GM18526 (cell line): ENCODE data around the gene SKA3.

Experiments
- POLR2A ChIP-seq: IDR thresholded peaks from 3 replicates; pipeline ENCODE4 v1.6.1; 2011; ENCODE audit not compliant: insufficient read length; ENCODE audit errors: extremely low read depth

Gene SKA3

DNA sequence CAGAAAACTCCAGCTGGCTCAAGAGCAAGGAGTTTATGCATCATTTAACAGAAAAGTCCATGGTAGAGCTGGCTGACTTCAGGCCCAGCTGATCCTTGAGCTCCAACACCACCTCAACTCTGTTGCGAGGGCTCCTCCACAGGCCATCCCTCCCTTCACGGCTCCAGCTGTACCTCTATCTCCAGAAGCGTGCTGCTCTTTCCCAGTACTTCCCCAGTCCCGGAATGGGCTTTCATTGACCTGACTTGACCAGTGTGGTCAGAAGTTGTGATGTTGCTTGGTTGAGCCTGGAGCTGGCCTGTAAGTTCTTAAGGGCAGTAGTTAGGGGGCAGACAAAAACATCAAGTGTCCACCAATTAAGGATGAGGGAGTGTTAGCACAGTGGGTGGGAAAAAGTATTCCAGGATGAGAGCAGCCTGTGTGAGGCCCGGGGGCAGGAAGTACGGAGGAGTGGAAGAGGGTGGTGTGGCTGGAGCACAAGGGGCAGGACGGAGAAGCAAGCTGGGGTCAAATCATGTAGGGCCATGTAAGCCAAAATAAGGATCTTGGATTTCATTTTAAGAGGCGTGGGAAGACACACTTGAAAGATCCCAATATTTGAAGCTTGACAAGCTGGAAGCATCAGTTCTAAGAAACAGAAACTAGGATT is 24.0 kb downstream of the SKA3 start:
- TF ChIP-seq POLR2A, result no peak

DNA sequence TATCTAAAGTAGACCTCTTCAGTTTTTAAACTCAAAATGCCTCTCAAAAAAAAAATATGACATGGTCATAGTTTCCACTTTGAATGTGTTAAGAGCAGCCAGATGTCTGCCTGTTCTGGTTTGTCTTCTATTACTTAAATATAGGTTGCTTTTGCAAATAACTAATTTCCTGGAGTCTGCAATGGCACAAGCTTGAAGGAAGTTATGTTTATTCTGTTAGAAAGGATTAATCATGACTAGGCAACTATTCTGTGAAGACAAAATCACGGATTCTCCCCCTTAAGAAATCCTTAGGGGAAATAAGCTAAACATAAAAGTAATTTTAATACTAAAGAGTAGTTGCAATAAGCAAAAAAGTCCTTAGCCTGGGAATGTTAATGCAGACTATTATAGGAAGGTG is 26.3 kb downstream of the SKA3 start:
- TF ChIP-seq POLR2A, result no peak

DNA sequence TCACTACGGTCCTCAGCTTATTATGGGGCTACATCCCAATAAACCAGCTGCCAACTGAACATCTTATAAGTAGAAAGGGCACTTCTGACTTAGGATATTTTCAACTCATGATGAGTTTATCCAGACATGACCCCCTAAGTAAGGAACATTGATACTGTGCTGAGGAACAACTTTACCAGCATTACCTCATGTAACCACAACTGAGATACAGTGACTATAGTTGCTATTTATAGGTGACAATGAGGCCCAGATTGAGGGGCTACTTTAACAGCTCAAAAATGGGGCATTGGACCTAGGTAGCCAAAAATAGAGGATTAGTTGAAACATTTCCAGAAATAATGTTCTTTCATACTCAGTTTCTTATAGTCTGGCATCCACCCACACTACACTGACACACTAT is 26.8 kb downstream of the SKA3 start:
- no peak for TF ChIP-seq POLR2A

DNA sequence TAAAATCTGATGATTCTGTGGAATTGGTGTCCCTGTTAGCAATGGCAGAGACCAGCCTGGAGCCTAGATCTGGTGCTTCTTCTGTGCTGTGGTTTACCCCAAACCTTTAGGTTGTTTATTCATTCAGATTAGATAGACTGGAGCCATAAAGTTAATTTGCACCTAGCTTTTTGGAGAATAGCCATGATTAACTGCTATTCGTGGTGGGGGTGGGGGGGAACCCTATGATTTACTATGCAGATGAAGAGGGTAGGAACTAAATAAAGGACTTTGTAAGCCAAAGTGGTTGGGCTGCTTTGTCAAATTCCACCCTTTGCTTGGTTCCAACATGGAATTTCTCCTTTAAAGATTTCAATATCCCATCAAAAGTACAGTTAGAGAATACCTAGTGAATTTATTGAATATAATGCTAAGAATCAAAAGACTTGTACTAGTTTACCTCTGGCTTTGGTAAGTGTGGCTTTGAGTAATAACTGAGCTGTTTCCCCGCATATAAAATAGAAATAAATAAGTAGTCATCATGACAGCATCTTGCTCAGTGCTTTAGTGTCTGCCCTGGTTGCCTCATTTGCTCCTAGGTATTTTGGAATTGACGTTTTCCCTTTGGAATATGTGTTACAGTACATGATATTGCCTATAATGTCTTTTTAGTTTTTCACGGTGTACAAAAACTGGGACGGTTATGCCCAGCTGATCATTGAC is 27.6 kb downstream of the SKA3 start:
- no peak for TF ChIP-seq POLR2A

DNA sequence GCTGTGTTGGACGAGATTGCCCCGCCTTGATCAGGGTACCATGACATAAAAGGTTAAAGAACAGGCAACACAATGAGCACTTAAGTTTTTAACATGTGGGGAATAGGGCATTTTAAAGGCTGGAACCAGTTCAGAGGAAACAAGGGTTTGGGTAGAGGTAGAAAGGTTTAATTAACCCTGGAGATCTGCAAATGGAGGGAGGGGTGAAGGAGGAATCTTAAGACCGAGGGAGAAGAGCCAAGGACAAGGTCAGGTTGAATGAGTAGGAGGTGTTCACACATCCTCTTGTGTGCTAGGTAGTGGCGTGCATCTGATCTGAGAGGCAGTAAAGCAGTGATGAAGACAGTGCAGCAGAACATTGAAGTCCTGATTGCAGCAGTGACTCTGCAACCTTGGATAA is 28.5 kb downstream of the SKA3 start:
- TF ChIP-seq POLR2A, result no peak

DNA sequence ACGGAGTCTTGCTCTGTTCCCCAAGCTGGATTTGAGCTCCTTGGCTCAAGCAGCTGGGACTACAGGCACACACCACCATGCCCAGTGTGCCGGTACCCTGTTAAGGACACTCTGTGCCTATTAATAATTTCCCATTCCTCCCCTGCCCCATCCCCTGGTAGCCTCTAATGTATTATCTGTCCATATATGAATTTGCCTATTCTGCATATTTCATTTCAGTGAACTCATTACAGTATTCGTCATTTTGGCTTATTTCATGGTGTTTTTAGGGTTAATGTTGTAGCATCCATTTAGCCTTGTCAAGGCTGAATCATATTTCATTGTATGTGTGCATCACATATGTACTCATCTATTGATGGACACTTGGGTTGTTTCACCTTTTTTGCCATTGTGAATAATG is 33.6 kb downstream of the SKA3 start:
- TF ChIP-seq POLR2A, result no peak

DNA sequence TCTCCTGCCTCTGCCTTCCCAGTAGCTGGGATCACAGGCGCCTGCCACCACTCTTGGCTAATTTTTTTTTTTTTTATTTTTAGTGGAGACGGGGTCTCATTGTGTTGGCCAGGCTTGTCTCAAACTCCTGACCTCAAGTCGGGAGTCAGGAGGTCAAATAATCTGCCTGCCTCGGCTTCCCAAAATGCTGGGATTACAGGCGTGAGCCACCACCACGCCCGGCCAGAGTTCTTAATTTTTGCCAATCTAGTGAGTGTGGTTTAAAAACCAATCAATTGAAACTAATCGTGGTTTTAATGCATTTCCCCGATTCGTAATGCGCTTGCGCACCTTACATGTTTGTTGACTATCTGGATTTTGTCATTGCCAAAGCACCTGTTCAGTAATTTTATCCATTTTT is 37.0 kb downstream of the SKA3 start:
- TF ChIP-seq POLR2A, result no peak

DNA sequence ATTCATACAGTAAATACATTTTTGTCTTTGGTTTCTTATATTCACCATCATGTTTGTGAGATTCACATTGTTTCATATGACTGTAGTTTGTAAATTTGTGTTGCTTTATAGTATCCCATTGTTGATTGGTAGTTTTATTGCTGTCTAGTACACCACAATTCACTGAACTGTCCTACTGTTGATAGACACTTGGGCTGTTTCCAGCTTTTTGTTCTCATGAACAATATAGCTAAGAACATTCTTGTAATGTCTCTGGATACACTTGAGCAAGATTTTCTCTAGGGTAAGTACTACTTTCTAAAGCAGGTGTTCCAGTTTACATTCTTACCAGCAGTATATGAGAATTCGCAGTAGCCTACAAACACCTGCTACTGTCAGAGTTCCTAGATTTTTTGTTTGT is 37.8 kb downstream of the SKA3 start:
- no peak for TF ChIP-seq POLR2A

DNA sequence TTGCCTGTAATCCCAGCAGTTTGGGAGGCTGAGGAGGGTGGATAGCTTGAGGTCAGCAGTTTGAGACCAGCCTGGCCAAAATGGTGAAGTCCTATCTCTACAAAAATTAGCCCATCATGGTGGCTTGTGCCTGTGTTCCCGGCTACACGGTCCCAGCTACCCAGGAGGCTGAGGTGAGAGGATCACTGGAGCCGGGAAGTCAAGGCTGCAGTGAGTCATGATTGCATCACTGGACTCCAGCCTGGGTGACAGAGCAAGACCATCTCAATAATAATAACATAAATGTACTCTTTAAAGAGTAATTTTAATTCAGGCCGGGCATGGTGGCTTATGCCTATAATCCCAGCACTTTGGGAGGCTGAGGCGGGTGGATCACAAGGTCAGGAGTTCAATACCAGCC is 38.7 kb downstream of the SKA3 start:
- no peak for TF ChIP-seq POLR2A

DNA sequence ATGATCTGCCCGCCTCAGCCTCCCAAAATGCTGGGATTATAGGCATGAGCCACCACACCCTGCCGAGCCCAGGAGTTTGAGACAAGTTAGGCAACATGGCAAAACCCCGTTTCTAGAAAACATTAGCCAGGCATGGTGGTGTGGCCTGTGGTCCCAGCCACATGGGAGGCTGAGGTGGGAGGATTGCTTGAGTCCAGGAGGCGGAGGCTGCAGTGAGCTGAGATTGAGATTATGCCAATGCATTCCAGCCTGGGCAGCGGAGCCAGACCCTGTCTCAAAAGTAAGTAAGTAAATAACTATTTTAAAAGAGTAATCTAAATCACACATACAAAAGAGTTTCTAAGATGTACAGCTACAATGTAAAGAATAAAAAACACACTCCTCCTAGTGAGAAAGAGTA is 41.9 kb downstream of the SKA3 start:
- no peak for TF ChIP-seq POLR2A

DNA sequence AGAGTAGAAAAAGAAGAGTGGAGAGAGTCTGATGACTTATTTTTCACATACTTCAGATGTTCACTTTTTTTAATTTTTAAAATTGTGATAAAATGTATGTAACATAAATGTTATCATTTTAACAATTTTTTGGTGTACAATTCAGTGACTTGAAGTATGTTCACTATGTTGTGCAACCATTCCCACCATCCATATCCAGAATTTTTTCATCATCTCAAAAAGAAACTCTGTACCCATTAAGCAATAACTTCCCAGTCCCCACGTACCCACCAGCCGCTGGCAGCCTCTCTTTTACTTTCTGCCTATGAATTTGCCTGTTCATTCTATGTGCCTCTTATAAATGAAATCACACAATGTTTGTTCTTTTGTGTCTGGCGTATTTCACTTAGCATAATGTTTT is 43.3 kb downstream of the SKA3 start:
- no peak for TF ChIP-seq POLR2A

DNA sequence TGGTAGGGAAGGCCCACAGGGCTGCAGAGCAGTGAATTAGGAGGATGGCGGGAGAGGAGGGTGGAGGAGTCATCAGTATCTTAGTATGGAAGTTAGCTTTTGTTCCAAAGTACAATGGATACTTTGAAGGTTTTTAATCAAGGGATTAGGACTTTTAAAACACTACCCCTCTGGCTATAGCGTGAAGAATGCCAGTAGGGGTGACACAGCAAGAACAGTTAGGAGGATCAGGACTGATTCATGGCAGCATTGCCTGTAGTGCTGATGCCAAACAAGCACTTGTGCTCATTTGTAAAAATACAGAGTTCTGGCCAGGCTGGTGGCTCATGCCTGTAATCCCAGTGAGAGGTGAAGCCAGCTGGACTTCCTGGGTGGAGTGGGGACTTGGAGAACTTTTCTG is 46.2 kb downstream of the SKA3 start:
- TF ChIP-seq POLR2A, result no peak

DNA sequence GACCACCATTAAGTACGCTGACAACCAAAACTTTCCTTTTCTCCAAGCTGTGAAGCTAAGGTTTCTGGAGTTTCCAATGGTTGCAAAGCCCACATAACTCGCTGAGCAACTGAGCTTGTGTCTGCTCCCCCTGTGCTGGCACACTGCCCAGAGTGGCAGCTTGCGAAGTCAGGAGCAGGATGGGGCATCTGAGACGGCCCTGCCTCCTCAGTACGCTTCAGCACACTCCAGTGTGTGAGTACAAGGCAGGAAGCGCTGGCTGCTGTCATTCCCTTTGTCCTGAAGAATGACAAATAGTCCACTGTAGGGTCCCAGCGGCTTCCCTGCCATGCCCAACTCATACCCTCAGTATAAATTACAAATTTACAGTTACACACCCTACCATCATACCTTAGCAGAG is 51.5 kb downstream of the SKA3 start:
- no peak for TF ChIP-seq POLR2A

DNA sequence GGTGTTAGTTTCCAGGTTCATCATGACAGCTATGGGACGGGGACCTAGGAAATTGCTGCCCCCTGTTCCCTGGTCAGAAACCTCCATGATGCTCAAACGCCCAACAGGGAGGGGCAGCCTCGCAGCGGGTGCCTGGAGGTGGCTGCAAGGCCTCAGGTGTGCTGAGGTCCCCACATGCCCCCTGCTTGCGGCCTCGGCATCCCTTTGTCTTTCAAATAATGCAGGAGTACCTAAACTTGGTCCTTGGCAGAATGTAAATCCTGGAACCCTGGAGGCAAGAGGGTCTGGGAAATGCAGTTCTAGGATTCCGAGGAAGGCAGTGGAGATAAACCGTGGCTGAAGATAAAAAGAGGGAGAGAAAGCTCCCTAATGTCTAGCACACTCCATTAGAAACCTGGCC is 52.4 kb downstream of the SKA3 start:
- TF ChIP-seq POLR2A, result no peak

DNA sequence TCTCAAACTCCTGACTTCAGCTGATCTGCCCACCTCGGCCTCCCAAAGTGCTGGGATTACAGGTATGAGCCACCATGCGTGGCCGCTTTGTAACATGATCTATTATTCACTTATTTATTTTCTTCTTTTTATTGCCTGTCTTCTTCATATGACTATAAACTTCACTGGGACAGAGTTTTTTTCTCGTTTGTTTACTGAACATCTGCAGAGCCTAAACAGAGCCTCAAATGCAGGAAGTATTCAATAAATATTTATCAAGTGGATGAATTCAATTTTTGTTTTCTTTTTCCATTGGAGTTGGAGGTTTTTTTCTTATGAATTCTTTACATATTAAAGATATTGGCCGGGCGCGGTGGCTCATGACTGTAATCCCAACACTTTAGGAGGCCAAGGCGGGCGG is 54.7 kb downstream of the SKA3 start:
- TF ChIP-seq POLR2A, result no peak

DNA sequence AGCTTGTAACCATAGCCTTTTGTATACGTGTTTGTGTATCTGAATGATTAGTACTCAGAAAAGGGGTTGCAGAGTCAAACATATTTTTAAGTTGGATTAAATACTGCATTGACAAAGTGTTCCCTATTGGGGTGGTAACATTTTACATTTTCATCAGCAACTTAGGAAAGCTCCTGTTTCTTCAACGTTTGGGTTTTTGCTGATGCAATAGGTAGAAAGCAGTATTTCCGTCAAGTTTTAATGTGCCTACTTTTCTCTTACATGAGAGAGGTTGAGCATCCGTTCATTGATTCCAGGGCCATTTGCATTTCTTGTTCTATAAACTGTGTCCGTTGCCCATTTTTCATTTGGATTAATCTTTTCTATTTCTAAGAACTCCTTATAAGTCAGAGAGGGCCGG is 56.2 kb downstream of the SKA3 start:
- TF ChIP-seq POLR2A, result no peak

DNA sequence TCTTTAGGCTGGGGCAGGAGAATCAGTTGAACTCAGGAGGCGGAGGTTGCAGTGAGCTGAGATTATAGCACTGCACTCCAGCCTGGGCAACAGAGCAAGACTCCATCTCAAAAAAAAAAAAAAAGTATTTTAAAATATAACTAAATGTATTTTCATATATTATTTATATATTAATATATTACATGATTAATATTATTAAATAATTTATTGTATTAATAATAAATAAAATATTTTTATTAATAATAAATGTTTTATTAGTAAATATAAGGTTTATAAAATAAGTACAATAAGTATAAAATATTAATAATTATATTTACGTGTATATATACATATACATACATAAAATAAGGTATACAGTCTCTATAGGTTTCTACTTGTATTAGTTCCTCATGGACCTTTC is 56.8 kb downstream of the SKA3 start:
- TF ChIP-seq POLR2A, result no peak
